ENCODE measurements around the gene TMEM145. TPM values are rescaled to one million over a fixed set of nuclear protein-coding genes. Genes with fewer than 3 reads are reported as not detected.

The TMEM145 gene
- total RNA-seq (2014; rRNA removed; shearing (Covaris generic)): 2.2 and 5.0 TPM in 2 replicates

DNA sequence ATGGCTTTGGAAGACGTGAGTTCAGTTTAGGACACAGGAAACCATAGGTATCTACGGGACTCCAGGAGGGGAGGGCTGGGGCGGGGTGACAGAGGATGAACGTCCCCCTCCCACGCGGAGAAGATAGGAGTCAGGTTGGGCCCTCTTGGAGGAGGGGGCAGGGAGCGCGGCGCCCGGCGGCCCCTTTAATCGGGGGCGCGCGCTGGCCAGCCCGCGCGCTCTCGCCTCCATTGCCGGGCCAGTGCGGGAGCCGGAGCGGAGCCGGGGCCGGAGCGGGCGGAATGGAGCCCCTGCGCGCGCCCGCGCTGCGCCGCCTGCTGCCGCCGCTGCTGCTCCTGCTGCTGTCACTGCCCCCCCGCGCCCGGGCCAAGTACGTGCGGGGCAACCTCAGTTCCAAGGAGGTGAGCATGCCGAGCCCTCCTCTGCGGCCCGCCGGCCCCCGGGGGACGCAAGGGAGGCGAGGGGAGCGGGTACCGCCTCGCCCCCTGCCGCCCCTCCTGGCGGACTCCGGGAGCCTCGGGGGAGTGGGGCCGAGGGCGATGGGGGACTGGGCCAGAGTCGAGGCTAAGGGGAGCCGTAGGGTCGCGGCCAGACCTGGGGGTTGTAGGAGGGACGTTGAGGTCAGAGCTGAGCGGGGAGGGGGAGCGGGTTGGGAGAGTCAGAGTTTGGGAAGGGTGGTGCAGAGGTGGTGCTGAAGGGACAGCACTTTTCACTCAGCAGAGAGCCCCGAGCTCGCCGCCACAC is at the start of gene TMEM145:
Gene TMEM145 (plus strand): TSS at position 214 of the 744 bp plus-strand sequence. CDS start 68 bp downstream, at position 282.

DNA sequence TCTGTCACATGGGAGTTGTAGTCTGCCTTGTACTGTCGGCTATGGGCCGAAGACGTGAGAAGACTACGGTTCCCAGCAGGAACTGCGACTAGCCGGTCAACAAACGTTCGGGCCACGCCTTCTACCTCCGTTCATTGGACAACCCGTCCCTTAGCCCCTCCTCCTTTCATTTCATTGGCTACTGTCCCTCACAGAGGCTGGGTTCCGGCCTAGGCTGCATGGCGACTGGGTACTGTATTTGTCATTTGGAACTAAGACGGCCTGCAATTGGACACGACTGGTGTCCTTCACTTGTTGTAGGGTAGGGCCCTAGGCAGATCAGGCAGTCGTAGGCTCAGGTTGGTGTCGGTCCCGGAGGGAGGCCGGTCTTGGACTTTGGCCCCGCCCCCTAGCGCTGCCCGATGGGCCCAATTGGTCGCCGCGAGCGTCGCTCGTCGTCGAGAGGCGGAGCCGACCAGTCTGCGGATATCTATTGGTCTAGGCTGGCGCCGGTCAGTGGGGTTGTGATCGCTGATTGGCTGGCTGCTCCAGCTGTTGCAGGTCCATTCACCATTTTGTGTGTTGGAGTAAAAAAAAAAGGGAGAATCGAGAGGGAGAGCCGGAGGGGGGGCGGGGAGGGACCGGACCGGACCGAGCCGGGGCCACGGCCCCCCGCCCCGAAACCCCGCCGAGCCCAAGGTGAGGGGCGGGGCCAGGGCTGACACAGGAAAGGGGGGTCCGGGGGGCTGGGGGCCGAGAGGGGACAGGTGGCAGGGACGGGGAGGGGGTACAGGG is 44.2 kb upstream of the TMEM145 start, which contains the start of gene CIC:
Gene CIC (plus strand): TSS at position 549 of the 774 bp plus-strand sequence. CDS start 2,532 bp downstream, outside the sequence.

DNA sequence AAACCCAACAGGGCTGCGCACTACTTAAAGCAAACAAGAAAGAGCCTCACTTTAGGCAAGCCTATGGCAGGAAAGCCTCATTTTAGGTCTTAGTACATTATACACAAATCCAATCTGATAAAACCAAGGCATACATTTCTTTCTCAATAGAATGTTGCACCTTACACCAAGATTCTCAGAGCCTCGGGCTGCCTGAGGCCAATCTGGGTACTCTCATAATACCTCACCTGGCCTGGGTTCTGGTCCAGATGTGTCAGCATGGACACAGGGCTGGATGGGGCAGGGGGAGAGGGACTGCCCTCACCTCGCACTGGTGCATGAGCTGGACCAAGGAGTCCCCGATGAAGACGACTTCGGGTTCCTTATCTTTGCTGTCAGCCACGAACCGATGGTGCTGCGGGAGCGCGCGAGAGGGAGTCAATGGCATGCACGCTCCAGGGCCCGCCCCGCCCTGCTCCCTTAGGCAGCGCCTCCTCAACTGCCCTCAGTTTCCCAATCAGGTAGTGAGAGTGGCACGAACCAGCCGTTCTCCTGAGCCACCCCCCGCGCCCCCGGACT is 11.4 kb upstream of the TMEM145 start, which contains the start of gene PRR19:
Gene PRR19 (plus strand): TSS at position 487 of the 558 bp plus-strand sequence. CDS start 7,453 bp downstream, outside the sequence.

DNA sequence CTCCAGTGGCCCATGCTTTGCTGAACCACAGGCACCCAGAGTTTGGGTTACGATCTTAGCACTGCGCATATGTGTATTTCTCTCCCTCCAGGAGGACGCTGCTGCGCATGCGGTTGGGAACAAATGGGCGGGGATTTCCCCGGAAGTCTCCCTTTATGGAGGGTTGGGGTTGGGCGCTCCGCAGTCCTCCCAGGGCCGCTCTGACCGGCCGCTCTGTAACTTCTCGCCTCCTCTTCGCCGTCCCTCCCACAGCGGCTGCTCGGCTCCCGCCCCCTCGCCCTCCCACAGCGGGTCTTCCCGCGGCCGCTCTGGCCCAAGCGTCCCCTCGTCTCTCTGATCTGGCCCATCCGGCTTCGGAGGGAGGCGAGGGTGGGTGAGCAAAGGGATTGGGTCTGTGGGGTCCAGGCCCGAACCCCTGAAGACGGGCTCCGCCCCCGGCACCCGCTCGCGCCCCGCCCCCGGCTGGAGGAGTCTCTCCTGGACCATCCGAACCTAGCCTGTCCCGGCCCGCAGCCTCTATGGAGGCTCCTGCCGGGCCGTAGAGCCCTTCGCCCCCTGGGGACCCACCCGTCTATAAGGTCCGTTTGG is 12.3 kb downstream of the TMEM145 start, which contains the start of gene MEGF8:
Gene MEGF8 (plus strand): TSS at position 328 of the 588 bp plus-strand sequence. CDS start 609 bp downstream, outside the sequence.

Small RNA genes lying within 50 kb of the gene (small RNA-seq; reads per million reads assigned to genes)
- not detected for gene MIR8077

Other genes starting within 250 kb of the TMEM145 start
- 0.16 and 0.23 TPM in 2 replicates for gene GRIK5, start 243.1 kb upstream of the TMEM145 start, total RNA-seq (2014; rRNA removed; shearing (Covaris generic))
- 14.7 and 15.3 TPM in 2 replicates for gene ZNF574, start 237.1 kb upstream of the TMEM145 start, total RNA-seq (2014; rRNA removed; shearing (Covaris generic))
- gene POU2F2, start 180.9 kb upstream of the TMEM145 start, total RNA-seq (2014; rRNA removed; shearing (Covaris generic)): 0.08 and 1.2 TPM in 2 replicates
- 32.7 and 36.3 TPM in 2 replicates for gene DEDD2, start 95.6 kb upstream of the TMEM145 start, total RNA-seq (2014; rRNA removed; shearing (Covaris generic))
- gene ZNF526, start 93.0 kb upstream of the TMEM145 start, total RNA-seq (2014; rRNA removed; shearing (Covaris generic)): 7.0 and 7.4 TPM in 2 replicates
- 25.0 and 27.8 TPM in 2 replicates for gene GSK3A, start 70.7 kb upstream of the TMEM145 start, total RNA-seq (2014; rRNA removed; shearing (Covaris generic))
- gene ERF, start 58.2 kb upstream of the TMEM145 start, total RNA-seq (2014; rRNA removed; shearing (Covaris generic)): 61.6 and 75.0 TPM in 2 replicates
- gene CIC, start 44.1 kb upstream of the TMEM145 start, total RNA-seq (2014; rRNA removed; shearing (Covaris generic)): 21.3 and 24.1 TPM in 2 replicates
- 0.91 and 1.6 TPM in 2 replicates for gene PRR19, start 11.2 kb upstream of the TMEM145 start, total RNA-seq (2014; rRNA removed; shearing (Covaris generic))
- gene PAFAH1B3, start 10.7 kb upstream of the TMEM145 start, total RNA-seq (2014; rRNA removed; shearing (Covaris generic)): 44.2 and 66.5 TPM in 2 replicates
- gene MEGF8, start 12.3 kb downstream of the TMEM145 start, total RNA-seq (2014; rRNA removed; shearing (Covaris generic)): 18.9 and 20.3 TPM in 2 replicates
- gene CNFN, start 77.0 kb downstream of the TMEM145 start, total RNA-seq (2014; rRNA removed; shearing (Covaris generic)): 0.80 and 5.1 TPM in 2 replicates
- gene LIPE, start 114.1 kb downstream of the TMEM145 start, total RNA-seq (2014; rRNA removed; shearing (Covaris generic)): 3.7 and 3.9 TPM in 2 replicates
- gene CXCL17, start 129.6 kb downstream of the TMEM145 start, total RNA-seq (2014; rRNA removed; shearing (Covaris generic)): 0.45 TPM in 1 of 2 replicates, not detected in the other
- gene CEACAM1, start 215.2 kb downstream of the TMEM145 start, total RNA-seq (2014; rRNA removed; shearing (Covaris generic)): 0.30 and 0.34 TPM in 2 replicates

Measured in A375 (cell line).